Measurements from ENCODE around the gene FTMT. TPM values are rescaled to one million over a fixed set of nuclear protein-coding genes. Genes with fewer than 3 reads are reported as not detected.

The FTMT gene
- total RNA-seq, 4 donors from 2014 or later, result not detected

- H3K27me3 ChIP-seq, result no peaks in the 10 kb centered on the region
- intact Hi-C loops (cut with DNase I; ENCODE audit: low total_unique reads), result no loop called here
- no peak overlapping the region for H3K27ac ChIP-seq
- no peaks in the 10 kb centered on the region for H3K36me3 ChIP-seq
- TF ChIP-seq POLR2A (IDR thresholded peaks at IDR 0.05), result no peak
- TF ChIP-seq CTCF (IDR thresholded peaks at IDR 0.05), result no peak
- no peak overlapping the region for H3K4me3 ChIP-seq
- H3K4me1 ChIP-seq, result no peaks in the 10 kb centered on the region
- H3K9me3 ChIP-seq, result no peaks in the 10 kb centered on the region
- DNase-seq, result no peak
These were observed 18.1 kb upstream of the FTMT start for GRCh38 chr5:121833617-121834016.

GRCh38 chr5:121834021-121834420, 17.7 kb upstream of the FTMT start:
- intact Hi-C loops (cut with DNase I; ENCODE audit: low total_unique reads), result no loop called here
- no peaks in the 10 kb centered on the region for H3K9me3 ChIP-seq
- H3K36me3 ChIP-seq, result no peaks in the 10 kb centered on the region
- no peak for DNase-seq
- no peak overlapping the region for H3K27ac ChIP-seq
- H3K4me1 ChIP-seq, result no peaks in the 10 kb centered on the region
- TF ChIP-seq POLR2A (IDR thresholded peaks at IDR 0.05) (no peak), CTCF (IDR thresholded peaks at IDR 0.05) (no peak)
- no peak overlapping the region for H3K4me3 ChIP-seq
- H3K27me3 ChIP-seq, result no peaks in the 10 kb centered on the region

- no peak for TF ChIP-seq CTCF (IDR thresholded peaks at IDR 0.05)
- intact Hi-C loops (cut with DNase I; ENCODE audit: low total_unique reads), result no loop called here
- Histone ChIP-seq H3K27ac (no peak overlapping the region), H3K36me3 (no peaks in the 10 kb centered on the region), H3K4me1 (no peaks in the 10 kb centered on the region), H3K27me3 (no peaks in the 10 kb centered on the region), H3K9me3 (no peaks in the 10 kb centered on the region), H3K4me3 (no peak overlapping the region)
- DNase-seq, result no peak
These were observed 9.8 kb upstream of the FTMT start for GRCh38 chr5:121841892-121842291.

- Histone ChIP-seq H3K27me3 (no peaks in the 10 kb centered on the region), H3K36me3 (no peaks in the 10 kb centered on the region), H3K4me3 (no peak overlapping the region), H3K9me3 (no peaks in the 10 kb centered on the region), H3K27ac (no peak overlapping the region), H3K4me1 (no peaks in the 10 kb centered on the region)
- no peak for TF ChIP-seq POLR2A (IDR thresholded peaks at IDR 0.05)
- TF ChIP-seq CTCF (IDR thresholded peaks at IDR 0.05), result no peak
- intact Hi-C loops (cut with DNase I; ENCODE audit: low total_unique reads), result no loop called here
- DNase-seq, result no peak
These were observed 1.4 kb upstream of the FTMT start for GRCh38 chr5:121850272-121850671.

- no peaks in the 10 kb centered on the region for H3K9me3 ChIP-seq
- no peaks in the 10 kb centered on the region for H3K27me3 ChIP-seq
- intact Hi-C loops (cut with DNase I; ENCODE audit: low total_unique reads), result no loop called here
- no peak for DNase-seq
- H3K4me1 ChIP-seq, result no peaks in the 10 kb centered on the region
- H3K4me3 ChIP-seq, result no peak overlapping the region
- no peak overlapping the region for H3K27ac ChIP-seq
- H3K36me3 ChIP-seq, result no peaks in the 10 kb centered on the region
- TF ChIP-seq CTCF (IDR thresholded peaks at IDR 0.05), result no peak
- TF ChIP-seq POLR2A (IDR thresholded peaks at IDR 0.05), result no peak
These were observed 2.2 kb downstream of the FTMT start for GRCh38 chr5:121853850-121854249.

Measured in uterus (tissue), 4 donors.